GM19238 (cell line): ENCODE data around the gene EXOC7.
A peak's percentile ranks its signal among the peaks of the same experiment; 100 is the strongest.

Experiments
- DNase-seq: peaks from one replicate; pipeline ENCODE4 v3.0.0; 2011; ENCODE audit warnings: low spot score; ENCODE audit not compliant: insufficient read length

Gene EXOC7, protein sequence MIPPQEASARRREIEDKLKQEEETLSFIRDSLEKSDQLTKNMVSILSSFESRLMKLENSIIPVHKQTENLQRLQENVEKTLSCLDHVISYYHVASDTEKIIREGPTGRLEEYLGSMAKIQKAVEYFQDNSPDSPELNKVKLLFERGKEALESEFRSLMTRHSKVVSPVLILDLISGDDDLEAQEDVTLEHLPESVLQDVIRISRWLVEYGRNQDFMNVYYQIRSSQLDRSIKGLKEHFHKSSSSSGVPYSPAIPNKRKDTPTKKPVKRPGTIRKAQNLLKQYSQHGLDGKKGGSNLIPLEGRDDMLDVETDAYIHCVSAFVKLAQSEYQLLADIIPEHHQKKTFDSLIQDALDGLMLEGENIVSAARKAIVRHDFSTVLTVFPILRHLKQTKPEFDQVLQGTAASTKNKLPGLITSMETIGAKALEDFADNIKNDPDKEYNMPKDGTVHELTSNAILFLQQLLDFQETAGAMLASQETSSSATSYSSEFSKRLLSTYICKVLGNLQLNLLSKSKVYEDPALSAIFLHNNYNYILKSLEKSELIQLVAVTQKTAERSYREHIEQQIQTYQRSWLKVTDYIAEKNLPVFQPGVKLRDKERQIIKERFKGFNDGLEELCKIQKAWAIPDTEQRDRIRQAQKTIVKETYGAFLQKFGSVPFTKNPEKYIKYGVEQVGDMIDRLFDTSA

DNA sequence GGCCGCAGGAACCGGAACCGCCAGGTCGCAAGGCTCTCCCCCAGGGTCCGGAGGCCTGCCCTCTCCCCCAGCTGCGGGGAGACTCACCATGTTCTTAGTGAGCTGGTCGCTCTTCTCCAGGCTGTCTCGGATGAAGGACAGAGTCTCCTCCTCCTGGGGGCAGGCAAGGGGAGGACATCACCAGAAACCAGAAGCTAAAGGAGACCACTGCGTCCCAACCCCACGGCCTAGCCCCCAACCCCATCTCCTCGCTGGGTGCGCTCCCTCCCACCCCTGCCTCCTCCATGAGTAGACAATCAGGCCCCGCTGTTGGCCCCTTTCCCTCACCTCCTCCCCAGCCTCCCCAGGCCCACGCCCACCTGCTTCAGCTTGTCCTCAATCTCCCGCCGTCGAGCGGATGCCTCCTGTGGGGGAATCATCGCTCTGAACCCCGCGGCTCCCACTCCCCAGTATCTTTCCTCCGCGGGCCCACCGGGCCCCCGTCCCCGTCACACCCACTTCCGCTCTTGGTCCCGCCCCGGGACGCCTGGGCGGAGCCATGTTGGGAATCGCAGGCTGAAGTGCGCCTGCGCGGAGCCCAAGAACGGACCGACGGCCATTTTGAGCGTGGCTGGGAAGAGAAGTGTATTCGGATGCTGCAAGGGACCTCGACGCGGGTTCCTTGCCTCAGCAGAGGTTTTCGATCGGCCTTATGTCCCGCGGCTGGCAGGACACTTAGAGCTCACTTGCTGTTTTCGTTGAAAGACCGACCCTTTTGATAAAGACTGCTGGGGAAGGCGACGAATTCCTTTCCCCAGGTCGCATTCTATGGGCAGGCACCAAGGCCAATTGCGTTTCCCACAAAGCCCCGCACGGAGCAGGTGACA is at the start of gene EXOC7:
Gene EXOC7, minus strand, starts transcription at position 514 of the 866 bp plus-strand sequence. Its CDS starts 95 bp downstream, at position 419.
- peak; percentile 97 for DNase-seq

- no peak for DNase-seq
Observed at GRCh38 chr17:76153202-76153601, 49.6 kb upstream of the EXOC7 start.

DNA sequence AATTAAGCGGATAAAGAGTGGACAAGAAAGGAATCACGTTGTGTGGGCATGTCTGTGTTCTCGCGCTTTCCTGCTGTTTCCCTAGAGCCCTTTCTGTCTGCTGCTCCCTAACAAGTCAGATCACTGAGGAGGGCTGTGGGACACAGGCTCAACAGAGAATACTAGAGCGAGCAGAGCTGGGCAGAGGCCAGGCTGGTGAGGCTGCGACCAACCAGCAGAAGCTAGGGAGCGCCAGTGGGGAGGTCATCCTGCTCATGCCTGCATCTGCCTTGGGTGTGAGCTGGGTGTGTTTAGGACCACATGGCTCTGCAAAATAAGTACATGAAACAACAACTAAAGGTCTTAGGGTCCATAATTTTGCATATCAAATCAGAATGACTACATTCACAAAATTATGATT is 49.0 kb upstream of the EXOC7 start:
- no peak for DNase-seq

GRCh38 chr17:76151896-76152454 is 48.4 kb upstream of the EXOC7 start:
- no peak for DNase-seq

DNA sequence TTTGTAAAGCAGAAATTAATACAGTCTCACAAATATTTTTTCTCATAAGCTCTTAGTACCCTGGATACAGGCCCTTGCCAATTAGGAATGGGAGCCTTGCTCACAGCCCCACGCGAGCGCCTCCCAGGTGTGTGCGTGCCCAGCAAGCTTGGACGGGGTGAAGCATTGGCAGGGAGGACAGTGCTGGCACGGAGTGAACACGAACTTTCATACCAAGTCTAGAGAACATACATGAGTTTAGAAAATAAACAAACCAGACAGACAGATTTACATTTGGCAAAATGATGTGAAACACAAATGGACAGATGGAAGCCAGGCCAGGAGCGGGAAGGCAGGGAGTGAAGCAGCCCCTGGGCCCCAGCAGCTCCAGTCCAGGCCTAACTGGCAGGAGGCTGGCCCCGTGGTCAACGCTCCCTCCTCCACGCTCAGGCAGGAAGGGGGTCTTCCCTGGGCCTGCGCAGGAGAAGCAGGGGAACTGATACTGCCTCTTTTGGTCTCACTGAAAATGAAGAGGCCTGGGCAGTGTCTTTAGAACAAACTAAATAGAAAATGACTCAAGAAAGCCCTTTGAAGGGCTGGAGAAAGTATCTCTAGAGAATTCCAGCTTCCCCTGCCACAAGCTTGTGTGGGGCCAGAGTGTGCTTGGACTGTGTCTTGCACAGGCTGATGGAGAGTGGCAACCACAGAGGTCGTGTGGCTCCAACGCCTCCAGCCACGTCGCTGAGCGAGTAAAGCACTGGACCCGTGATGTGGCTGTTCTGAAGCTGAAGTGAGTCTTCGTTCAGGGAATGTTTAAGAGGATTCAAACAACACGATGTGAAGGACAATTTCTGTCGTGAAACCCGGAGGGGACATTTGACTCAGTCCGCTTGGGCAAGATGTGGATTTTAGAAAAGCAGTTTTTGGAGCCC is 47.4 kb upstream of the EXOC7 start:
- DNase-seq, result no peak

DNA sequence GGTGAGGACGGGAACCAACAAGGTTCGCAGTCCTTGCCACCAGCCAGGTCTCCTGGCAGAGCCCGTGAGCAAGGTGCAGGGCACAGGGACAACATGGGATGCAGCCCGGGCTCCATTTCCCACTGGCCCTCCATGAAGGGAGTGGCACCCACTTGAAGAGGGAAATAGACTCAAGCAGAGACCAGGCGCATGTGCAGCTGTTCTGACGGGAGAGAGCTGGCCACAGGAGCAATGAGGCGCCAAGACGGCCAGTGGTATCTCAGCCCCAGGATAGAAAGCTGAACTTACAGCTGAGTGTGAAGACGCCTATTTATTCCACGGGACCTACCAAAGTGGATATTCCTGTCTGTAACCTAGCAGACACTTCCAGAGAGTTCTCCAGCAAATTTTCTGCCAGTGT is 45.6 kb upstream of the EXOC7 start:
- DNase-seq, result no peak

- no peak for DNase-seq
Observed at GRCh38 chr17:76148015-76148326, 44.4 kb upstream of the EXOC7 start.

DNA sequence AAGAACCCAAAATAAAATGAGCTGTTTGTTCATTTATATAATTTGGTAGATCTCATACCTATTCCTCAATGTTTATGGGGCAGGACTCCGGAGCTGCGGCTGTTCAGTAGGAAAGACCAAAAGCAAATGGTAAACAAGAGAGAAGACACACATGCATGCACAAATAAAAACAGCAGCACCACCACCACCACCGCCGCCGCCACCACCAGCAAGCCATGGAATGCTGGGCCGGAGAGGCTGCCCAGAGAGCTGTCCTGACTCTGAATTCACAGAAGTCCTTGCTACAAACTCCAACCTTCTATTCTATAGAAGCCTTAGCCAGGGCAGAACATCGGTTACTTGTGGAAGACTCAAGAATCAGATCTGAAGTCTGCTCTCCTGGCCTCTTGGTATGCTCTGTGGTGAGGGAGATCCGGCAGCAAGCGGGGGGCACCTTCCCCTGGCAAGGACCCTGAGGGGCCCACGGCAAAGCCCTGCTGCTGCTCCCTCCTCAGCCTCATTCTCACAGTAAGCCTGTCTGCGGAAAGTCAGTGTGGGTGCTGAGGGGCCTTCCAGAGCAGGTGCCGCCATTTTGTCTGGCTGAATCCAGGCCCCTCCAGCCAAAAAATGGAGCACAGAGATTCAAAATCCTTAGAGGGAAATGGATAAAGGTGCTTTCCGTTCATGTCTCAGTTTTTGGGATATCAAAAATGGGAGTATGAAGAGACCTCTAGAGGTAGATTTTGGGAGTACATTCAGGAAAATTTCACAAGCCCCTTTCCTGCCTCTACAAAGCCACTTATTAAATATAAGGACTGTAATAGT is 43.8 kb upstream of the EXOC7 start:
- DNase-seq, result no peak

DNA sequence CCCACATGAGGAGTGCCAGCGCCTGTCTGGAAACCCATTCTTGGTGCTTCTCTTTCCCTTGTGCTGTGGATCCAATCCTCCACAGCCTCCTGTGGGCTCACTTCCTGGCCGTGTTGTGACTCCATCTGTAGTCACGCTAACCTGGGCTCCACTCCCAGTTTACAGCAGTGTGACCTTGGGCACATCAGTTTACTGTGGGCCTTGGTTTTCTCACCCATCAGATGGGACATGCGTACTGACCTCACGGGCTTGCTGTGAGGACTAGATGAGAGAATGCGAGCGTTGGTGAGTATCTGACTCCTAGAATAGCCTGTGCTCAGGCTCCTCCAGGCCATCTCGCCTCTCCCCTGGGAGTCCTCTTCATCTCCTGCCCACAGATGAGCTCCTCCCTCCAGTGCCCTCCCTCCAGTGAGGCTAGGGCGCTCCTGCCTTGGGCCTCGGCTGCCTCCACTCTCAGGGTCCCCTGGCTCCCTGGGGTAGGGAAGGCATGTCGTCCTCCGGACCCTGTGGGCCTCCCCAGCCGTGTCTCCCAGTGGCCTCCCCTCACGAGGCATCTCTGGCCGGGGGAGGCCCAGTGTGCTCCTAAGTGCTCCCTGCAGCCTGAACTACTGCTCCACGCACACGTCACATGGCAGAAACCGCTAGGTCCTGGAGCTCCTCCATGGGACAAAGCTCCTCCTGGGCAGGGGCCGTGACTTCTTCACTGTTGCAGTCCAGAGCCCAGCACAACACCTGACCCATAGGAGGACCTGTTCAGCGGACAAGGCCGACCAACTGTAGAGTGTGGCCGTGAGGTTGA is 42.7 kb upstream of the EXOC7 start:
- DNase-seq, result no peak

GRCh38 chr17:76145231-76146052 is 41.9 kb upstream of the EXOC7 start:
- DNase-seq, result no peak

- no peak for DNase-seq
Observed at GRCh38 chr17:76142585-76143041, 39.0 kb upstream of the EXOC7 start.

DNA sequence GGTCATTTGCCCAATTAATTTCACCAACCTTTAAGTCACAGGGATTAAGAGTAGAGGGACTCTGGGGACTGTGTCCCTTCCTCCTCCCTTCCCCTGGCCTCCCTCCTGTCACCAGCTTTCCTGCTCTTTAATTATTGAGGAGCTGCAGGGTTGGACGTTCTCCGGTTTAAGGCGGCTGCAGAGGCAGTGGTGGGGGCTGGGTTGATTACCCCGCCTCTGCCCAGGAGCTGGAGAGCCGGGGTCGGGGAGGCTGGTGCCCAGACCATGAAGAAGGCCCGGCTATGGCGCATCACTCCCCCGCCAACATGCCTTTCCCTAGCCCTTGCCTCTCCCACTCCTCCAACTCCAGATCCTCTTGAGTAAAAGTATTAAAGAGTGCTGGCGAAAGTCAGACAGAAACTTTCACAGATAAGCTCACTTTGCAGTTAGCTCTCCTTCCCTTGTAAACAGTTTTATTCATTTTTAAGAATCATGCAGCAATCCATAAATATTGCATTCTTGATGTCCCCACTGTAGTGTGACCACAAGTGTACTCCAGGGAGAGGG is 38.5 kb upstream of the EXOC7 start:
- no peak for DNase-seq

GRCh38 chr17:76141212-76142038 is 37.8 kb upstream of the EXOC7 start, which contains the start of gene FOXJ1:
TSS of gene FOXJ1 (minus strand) at chr17:76141245. CDS start at chr17:76140395, 850 bp downstream.
- peak; percentile 97 for DNase-seq

DNA sequence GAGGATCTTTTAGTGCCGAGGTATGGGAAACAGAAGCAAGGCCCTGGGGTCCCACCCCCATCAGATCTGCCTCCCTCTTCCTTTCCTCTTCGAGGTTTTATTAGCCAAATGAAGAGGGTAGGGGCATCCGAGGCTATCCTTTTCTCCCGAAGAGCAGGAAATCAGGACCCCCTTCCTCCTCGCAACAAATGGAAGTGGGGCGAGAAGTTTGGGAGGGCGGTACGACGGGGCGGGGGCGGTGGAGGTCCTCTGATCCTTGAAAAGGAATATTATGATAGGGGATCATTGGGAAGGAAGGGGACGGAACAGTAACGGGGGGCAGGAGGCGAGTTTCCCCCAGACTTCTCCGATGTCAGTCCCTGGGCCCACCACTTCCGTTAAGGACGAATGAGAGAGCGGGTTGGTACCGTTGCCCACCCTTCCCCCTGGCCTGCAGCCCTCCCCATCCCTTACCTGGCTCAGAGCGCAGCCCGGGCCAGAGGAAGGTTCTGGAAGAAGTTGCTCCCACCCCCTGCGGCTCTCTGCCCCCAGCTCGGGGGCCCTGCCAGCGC is 37.1 kb upstream of the EXOC7 start:
- no peak for DNase-seq

DNA sequence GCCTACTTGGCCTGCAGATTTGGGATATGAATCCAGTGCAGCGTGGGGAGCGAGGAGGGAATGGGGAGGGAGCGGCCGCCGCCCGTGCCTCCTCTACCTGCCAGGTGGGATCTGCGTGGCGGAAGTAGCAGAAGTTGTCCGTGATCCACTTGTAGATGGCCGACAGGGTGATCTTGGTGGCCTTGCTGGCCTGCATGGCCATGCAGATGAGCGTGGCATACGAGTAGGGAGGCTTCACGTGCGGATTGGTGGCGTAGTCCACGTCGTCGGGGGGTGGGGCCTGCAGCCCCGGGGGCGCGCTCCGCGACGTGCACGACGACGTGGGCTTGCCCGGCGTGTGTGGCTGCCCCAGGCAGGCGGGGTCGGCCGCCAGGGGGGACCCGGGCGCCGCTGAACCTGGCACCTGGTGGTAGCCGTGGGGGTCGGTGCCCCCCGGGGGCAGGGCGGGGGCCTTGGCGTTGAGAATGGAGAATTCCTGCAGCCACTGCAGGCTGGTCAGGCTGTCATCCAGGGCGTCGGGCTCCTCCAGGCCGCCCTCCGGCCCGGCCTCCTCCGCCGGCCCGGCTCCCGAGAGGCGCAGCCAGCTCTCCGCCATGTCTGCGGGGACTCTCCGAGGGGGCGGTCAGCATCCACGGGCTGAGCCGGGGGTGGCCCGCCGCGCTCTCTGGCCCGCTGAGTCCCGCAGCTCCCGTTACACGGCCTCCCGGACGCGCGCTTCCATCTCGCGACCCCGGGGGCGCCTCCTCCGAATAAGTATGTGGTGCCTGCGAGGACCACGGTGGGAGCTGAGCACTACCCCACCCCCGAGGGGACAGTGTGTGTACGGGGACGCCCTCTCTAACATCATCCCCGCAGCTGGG is 36.4 kb upstream of the EXOC7 start:
- DNase-seq, result no peak
